Loucy (cell line): ENCODE results near the gene MUC3A.

Experiments used
- H2AFZ ChIP-seq: fragments of 200-600 bp; sonication (generic); 2 replicates; pipeline ENCODE4 v1.6.0; 2016; ENCODE audit warnings: antibody characterized with exemption, mild to moderate bottlenecking, low read length, moderate library complexity
- H3F3A ChIP-seq: fragments of 200-600 bp; 2 replicates; pipeline ENCODE4 v1.6.0; 2016; ENCODE audit warnings: antibody characterized with exemption, low read depth, mild to moderate bottlenecking
- H3K27me3 ChIP-seq: fragments of 200-600 bp; sonication (generic); 2 replicates; pipeline ENCODE4 v1.6.1; 2014; ENCODE audit warnings: low read length, mild to moderate bottlenecking; ENCODE audit not compliant: insufficient read depth, poor library complexity, severe bottlenecking
- H3K36me3 ChIP-seq: fragments of 200-600 bp; sonication (generic); 2 replicates; pipeline ENCODE4 v1.6.1; 2016; ENCODE audit warnings: low read length; ENCODE audit not compliant: insufficient read depth
- H3K4me1 ChIP-seq: fragments of 200-600 bp; sonication (generic); 2 replicates; pipeline ENCODE4 v1.5.1; 2014; ENCODE audit warnings: low read length, mild to moderate bottlenecking; ENCODE audit not compliant: insufficient read depth, poor library complexity, severe bottlenecking
- H3K4me2 ChIP-seq: fragments of 200-600 bp; sonication (generic); 2 replicates; pipeline ENCODE4 v1.6.0; 2014; ENCODE audit warnings: antibody characterized with exemption, low read length, low read depth, mild to moderate bottlenecking; ENCODE audit not compliant: poor library complexity, severe bottlenecking
- H3K4me3 ChIP-seq: fragments of 200-600 bp; sonication (generic); 2 replicates; pipeline ENCODE4 v1.5.1; 2014; ENCODE audit warnings: low read length, mild to moderate bottlenecking, mixed read lengths; ENCODE audit not compliant: poor library complexity, severe bottlenecking
- H3K79me2 ChIP-seq: fragments of 200-600 bp; sonication (generic); 2 replicates; pipeline ENCODE4 v1.6.1; 2014; ENCODE audit warnings: low read length; ENCODE audit not compliant: insufficient read depth
- H3K9ac ChIP-seq: fragments of 200-600 bp; sonication (generic); 2 replicates; pipeline ENCODE4 v1.6.0; 2014; ENCODE audit warnings: mild to moderate bottlenecking, low read depth, low read length, moderate library complexity; ENCODE audit not compliant: poor library complexity, severe bottlenecking
- H3K9me2 ChIP-seq: fragments of 200-600 bp; sonication (generic); replicated peaks from 2 replicates; pipeline ENCODE4 v1.6.1; 2016; ENCODE audit warnings: low read depth, low read length, mixed read lengths
- H3K9me3 ChIP-seq: fragments of 200-600 bp; sonication (generic); 2 replicates; pipeline ENCODE4 v1.6.1; 2014; ENCODE audit warnings: mild to moderate bottlenecking, antibody characterized with exemption, low read length, low read depth; ENCODE audit not compliant: insufficient read depth
- H4K20me1 ChIP-seq: fragments of 200-600 bp; sonication (generic); 2 replicates; pipeline ENCODE4 v1.6.0; 2014; ENCODE audit warnings: antibody characterized with exemption, low read length, mild to moderate bottlenecking; ENCODE audit not compliant: insufficient read depth, poor library complexity, severe bottlenecking
- EZH2phosphoT487 ChIP-seq: fragments of 200-600 bp; IDR thresholded peaks from 2 replicates; pipeline ENCODE4 v1.6.1; 2018; ENCODE audit warnings: antibody characterized with exemption, mild to moderate bottlenecking, moderate library complexity, borderline replicate concordance
- TF ChIP-seq, protein P1 (sequence below): fragments of 200-600 bp; sonication (generic); conservative IDR thresholded peaks from 2 replicates; pipeline ENCODE4 v1.5.1; 2014; ENCODE audit warnings: mild to moderate bottlenecking, antibody characterized with exemption, low read length

Gene MUC3A

DNA sequence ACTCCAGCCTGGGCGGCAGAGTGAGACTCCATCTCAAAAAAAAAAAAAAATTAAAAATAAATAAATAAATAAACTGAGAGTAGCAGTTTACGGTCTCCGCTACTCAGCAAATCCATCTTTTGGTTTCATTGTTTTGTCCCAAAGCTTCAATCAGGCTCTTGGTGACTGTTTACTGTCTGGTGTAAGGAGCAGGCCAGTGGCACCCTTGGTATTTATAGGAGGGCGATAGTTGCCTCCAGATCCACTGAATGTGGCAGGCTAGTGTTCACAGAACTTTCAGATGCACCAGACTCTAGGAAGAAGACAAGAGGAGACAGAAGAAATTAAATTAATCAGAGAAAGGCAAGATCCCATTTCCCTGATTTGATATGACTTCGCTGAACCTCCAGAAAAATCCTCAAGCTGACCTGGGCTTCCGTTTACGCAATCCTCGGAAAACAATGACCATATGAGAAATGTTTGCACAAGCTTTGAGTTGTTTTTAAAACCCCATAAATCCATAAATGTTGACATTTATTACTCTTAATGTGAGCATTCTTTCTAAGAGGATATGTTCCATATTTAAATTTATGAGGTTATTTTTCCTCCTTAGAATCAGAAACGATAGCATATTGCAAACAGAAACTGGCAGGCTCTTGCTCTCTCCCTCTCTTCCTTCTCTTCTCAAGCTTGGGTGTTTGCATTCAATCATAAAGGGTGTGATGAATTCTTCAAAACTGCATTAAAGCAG is 7.1 kb upstream of the MUC3A start:
- Histone ChIP-seq H3K9ac (no peak overlapping the region), H3K79me2 (no peaks in the 10 kb centered on the region), H3K9me2 (no peaks in the 10 kb centered on the region), H3K36me3 (no peaks in the 10 kb centered on the region), H2AFZ (no peak overlapping the region), H4K20me1 (no peaks in the 10 kb centered on the region), H3K9me3 (no peaks in the 10 kb centered on the region), H3K4me1 (no peaks in the 10 kb centered on the region), H3K4me3 (no peak overlapping the region), H3K27me3 (no peaks in the 10 kb centered on the region), H3F3A (no peaks in the 10 kb centered on the region), H3K4me2 (no peak overlapping the region)
- TF ChIP-seq, protein P1, sequence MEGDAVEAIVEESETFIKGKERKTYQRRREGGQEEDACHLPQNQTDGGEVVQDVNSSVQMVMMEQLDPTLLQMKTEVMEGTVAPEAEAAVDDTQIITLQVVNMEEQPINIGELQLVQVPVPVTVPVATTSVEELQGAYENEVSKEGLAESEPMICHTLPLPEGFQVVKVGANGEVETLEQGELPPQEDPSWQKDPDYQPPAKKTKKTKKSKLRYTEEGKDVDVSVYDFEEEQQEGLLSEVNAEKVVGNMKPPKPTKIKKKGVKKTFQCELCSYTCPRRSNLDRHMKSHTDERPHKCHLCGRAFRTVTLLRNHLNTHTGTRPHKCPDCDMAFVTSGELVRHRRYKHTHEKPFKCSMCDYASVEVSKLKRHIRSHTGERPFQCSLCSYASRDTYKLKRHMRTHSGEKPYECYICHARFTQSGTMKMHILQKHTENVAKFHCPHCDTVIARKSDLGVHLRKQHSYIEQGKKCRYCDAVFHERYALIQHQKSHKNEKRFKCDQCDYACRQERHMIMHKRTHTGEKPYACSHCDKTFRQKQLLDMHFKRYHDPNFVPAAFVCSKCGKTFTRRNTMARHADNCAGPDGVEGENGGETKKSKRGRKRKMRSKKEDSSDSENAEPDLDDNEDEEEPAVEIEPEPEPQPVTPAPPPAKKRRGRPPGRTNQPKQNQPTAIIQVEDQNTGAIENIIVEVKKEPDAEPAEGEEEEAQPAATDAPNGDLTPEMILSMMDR = no peak
- no peak for TF ChIP-seq EZH2phosphoT487

DNA sequence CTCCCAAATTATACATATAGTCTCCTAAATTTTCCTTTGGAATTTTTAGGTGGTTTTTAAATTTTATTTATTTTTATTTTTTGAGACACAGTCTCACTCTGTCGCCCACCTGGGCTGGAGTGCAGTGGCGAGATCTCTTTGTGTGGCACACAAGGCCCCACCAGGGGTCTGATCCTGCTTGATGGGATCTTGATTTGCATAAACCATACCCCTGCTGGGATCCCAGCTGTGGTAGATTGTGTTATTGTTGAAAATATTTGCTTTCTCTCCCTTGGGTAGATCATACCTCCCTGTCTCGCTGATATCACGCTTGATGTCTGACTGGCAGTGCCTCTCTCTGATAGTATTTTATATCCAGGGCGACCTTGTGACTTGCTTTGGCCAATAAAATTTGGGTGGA is 5.6 kb upstream of the MUC3A start:
- Histone ChIP-seq H4K20me1 (no peaks in the 10 kb centered on the region), H3K9me3 (no peaks in the 10 kb centered on the region), H3K9me2 (no peaks in the 10 kb centered on the region), H3K27me3 (no peaks in the 10 kb centered on the region), H3K4me2 (no peak overlapping the region), H3K9ac (no peak overlapping the region), H3K4me1 (no peaks in the 10 kb centered on the region), H3F3A (no peaks in the 10 kb centered on the region), H3K79me2 (no peaks in the 10 kb centered on the region), H3K36me3 (no peaks in the 10 kb centered on the region), H2AFZ (no peak overlapping the region), H3K4me3 (no peak overlapping the region)
- TF ChIP-seq, protein P1 = no peak
- TF ChIP-seq EZH2phosphoT487 = no peak

DNA sequence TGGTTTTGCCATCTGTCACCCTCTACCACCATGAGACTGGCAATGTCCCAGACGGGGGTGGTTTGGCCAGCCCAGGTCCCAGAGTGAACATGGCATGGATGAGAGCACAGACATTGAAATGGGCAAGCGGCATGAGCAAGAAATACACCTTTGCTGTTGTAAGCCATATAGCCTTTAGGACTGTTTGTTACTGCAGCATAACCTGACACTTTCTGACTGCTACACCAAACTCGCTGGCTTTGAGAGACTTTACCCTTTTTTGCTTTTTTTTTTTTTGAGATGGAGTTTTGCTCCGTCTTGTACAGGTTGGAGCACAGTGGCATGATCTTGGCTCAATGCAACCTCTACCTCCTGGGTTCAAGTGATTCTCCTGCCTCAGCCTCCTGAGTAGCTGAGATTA is 5.2 kb upstream of the MUC3A start:
- Histone ChIP-seq H3K27me3 (no peaks in the 10 kb centered on the region), H3K36me3 (no peaks in the 10 kb centered on the region), H3K9me3 (no peaks in the 10 kb centered on the region), H4K20me1 (no peaks in the 10 kb centered on the region), H2AFZ (no peak overlapping the region), H3K79me2 (no peaks in the 10 kb centered on the region), H3K4me2 (no peak overlapping the region), H3K4me1 (no peaks in the 10 kb centered on the region), H3F3A (no peaks in the 10 kb centered on the region), H3K9me2 (no peaks in the 10 kb centered on the region), H3K9ac (no peak overlapping the region), H3K4me3 (no peak overlapping the region)
- no peak for TF ChIP-seq EZH2phosphoT487
- TF ChIP-seq, protein P1 = no peak
